Coronary artery (tissue), 2 donors: ENCODE measurements around the gene POLE.

ENCODE experiments used
- DNase-seq: peaks from one replicate; pipeline ENCODE4 v3.0.0-alpha.2; 2017; ENCODE audit warnings: low spot score
- H3K27ac ChIP-seq, 2 donors: fragments of 200-600 bp; sonication (generic); one replicate each; pipeline ENCODE4 v1.5.1; 2016 to 2019
- H3K4me3 ChIP-seq: fragments of 200-600 bp; sonication (generic); 2 replicates; pipeline ENCODE4 v1.5.1; 2016; ENCODE audit warnings: mild to moderate bottlenecking, moderate library complexity
- CTCF ChIP-seq: fragments of 200-600 bp; sonication (generic); IDR thresholded peaks from one replicate; pipeline ENCODE4 v1.5.1; 2019; ENCODE audit warnings: antibody characterized with exemption

The POLE gene

DNA sequence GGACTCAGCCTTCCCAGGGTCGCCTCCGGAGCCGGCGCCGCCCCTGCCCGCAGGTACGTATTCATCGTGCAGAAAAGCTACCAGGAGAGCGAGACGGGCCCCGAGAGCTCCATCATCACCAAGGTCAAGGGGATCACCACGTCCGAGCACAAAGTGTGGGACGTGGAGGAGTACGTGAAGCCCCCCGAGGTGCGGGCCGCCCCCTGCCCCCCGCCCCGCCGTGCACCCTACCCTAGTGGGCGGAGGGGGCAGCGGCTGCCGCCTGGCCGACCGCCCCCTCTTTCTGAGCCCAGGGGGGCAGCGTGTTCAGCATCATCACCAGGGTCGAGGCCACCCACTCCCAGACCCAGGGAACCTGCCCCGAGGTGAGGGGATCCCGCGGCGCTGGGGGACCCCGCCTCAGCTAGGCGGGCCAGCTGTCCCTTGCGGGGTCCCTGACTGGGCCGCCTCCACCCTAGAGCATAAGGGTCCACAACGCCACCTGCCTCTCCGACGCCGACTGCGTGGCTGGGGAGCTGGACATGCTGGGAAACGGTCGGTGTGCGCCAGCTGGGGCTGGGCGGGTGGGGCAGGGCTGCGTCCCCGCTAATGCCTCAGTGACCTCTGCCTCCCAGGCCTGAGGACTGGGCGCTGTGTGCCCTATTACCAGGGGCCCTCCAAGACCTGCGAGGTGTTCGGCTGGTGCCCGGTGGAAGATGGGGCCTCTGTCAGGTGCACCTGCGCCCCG, 67.6 kb downstream of the POLE start:
- Histone ChIP-seq H3K4me3 (no peak overlapping the region), H3K27ac (no peak overlapping the region)
- TF ChIP-seq CTCF, result no peak
- DNase-seq, result peak; percentile 50

- no peak overlapping the region for H3K4me3 ChIP-seq
- no peak for DNase-seq
- no peak for TF ChIP-seq CTCF
Observed at GRCh38 chr12:132619071-132619385, 68.1 kb downstream of the POLE start.

DNA sequence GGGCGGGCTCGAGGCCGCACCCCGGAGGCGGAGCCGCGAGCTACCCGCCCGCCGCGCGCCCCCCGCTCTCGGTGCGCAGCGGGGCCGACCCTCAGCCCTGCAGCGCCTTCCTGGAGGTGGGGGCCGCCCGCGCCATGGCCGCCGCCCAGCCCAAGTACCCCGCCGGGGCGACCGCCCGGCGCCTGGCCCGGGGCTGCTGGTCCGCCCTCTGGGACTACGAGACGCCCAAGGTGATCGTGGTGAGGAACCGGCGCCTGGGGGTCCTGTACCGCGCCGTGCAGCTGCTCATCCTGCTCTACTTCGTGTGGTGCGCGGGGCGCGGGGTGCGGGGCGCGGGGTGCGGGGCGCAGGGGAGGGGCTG, 68.5 kb downstream of the POLE start, which contains the start of gene P2RX2:
TSS of gene P2RX2 (plus strand) at position 94 of the 361 bp plus-strand sequence. CDS start at position 135, 41 bp downstream.
- TF ChIP-seq CTCF, result no peak
- Histone ChIP-seq H3K27ac (no peak within 1 kb of the TSS), H3K4me3 (peak within 1 kb of the TSS; percentile 42)
- peak; percentile 49 for DNase-seq

More at GRCh38 chr12:132619071-132619385, 68.1 kb downstream of the POLE start:
- no peak overlapping the region for H3K27ac ChIP-seq

DNA sequence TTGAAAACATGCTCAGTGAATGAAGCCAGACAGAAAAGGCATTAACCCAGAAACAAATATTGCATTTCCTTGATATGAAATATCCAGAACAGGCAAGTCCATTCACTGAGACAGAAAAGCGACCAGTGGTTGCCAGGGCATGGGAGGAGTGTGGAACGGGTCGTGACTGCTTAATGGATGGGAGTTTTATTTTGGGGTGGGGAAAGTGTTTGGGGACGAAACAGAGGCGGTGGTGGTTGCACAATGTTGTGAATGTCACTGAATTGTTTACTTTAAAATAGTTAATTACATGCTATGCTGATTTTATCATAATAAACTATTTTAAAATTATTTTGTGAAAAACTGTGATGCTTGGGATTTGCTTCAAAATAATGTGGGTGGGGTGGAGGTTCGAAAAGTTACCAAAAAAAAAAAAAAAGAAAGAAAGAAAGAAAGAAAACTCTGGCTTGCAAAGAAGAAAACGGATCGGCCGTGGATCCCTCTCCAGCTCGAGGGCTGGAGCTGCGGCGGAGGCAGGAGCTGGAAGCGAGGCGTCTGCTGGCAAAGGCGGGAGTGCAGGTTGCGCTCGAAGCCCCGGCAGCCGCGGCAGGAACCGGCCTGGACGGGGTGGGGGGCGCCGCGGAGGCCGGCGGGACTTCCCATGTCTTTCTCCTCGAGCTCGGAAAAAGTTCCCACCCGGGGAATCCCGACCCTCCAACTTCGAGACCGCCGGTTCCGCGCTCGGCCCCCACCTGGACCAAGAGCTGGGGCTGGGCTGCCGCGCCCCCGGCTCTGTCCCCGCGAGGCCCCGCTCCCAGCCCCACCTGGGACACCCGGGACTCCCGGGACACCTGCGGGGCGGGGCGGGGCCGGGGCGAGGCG, 69.1 kb downstream of the POLE start:
- peak; percentile 41 for DNase-seq
- TF ChIP-seq CTCF, result no peak
- Histone ChIP-seq H3K27ac (no peak overlapping the region), H3K4me3 (peak overlapping the region; percentile 42)

GRCh38 chr12:132617135-132617701, 69.9 kb downstream of the POLE start:
- H3K27ac ChIP-seq, result no peak overlapping the region
- DNase-seq, result no peak
- H3K4me3 ChIP-seq, result no peak overlapping the region
- TF ChIP-seq CTCF, result no peak

- no peak overlapping the region for H3K27ac ChIP-seq
- no peak for TF ChIP-seq CTCF
- peak; percentile 62 for DNase-seq
- H3K4me3 ChIP-seq, result no peak overlapping the region
Observed at GRCh38 chr12:132615579-132616038, 71.5 kb downstream of the POLE start.
